Nephron (organoid): ENCODE measurements around the gene ARHGAP32.

Experiments
- H3K27ac Mint-ChIP-seq, 3 experiments: 2 replicates each; pipeline ENCODE4 v1.8.0; 2020; ENCODE audit warnings: mixed read lengths in 3 of 3, mild to moderate bottlenecking in 2 of 3, moderate library complexity in 1 of 3
- H3K27me3 Mint-ChIP-seq: 2 replicates; pipeline ENCODE4 v1.8.0; 2021; ENCODE audit warnings: low read depth, mild to moderate bottlenecking, moderate library complexity, mixed read lengths
- H3K36me3 Mint-ChIP-seq: 2 replicates; pipeline ENCODE4 v1.8.0; 2020; ENCODE audit warnings: low read depth, mixed read lengths
- H3K4me1 Mint-ChIP-seq: 2 replicates; pipeline ENCODE4 v1.8.0; 2020; ENCODE audit warnings: mixed read lengths
- H3K4me3 Mint-ChIP-seq, 3 experiments: 2 replicates each; pipeline ENCODE4 v1.8.0; 2020; ENCODE audit warnings: mild to moderate bottlenecking in 3 of 3, mixed read lengths in 3 of 3, moderate library complexity in 2 of 3
- H3K9me3 Mint-ChIP-seq: 2 replicates; pipeline ENCODE4 v1.8.0; 2020; ENCODE audit warnings: mixed read lengths
- TF ChIP-seq, protein P1 (sequence below), 3 experiments: fragments of 200-600 bp; sonication (generic); IDR thresholded peaks; one replicate each; pipeline ENCODE4 v1.5.0; 2021; ENCODE audit warnings: antibody characterized with exemption in 3 of 3; ENCODE audit not compliant: unreplicated experiment in 3 of 3

Gene ARHGAP32

DNA sequence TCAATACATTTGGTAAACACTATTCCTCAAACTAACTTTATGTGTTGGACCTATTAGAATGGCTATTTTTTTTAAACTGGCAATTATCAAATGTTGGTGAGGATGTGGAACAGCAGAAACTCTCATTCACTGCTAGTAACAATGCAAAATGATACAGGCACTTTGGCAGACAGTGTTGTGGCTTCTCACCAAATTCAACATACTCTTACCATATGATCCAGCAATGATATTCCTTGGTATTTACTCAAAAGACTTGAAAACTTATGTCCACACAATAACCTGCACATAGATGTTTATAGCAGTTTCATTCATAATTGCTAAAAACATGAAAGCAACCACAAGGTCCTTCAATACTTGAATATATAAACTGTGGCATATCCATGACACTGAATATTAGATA lies 136.9 kb downstream of the ARHGAP32 start:
- TF ChIP-seq, protein P1, sequence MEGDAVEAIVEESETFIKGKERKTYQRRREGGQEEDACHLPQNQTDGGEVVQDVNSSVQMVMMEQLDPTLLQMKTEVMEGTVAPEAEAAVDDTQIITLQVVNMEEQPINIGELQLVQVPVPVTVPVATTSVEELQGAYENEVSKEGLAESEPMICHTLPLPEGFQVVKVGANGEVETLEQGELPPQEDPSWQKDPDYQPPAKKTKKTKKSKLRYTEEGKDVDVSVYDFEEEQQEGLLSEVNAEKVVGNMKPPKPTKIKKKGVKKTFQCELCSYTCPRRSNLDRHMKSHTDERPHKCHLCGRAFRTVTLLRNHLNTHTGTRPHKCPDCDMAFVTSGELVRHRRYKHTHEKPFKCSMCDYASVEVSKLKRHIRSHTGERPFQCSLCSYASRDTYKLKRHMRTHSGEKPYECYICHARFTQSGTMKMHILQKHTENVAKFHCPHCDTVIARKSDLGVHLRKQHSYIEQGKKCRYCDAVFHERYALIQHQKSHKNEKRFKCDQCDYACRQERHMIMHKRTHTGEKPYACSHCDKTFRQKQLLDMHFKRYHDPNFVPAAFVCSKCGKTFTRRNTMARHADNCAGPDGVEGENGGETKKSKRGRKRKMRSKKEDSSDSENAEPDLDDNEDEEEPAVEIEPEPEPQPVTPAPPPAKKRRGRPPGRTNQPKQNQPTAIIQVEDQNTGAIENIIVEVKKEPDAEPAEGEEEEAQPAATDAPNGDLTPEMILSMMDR (IDR thresholded peaks at IDR 0.05; ENCODE audit: unreplicated experiment in 3 of 3), result no peak
- Mint-ChIP-seq H3K27ac (no peak overlapping the region), H3K36me3 (peaks cover 18% of the 10 kb centered on the region), H3K4me1 (no peaks in the 10 kb centered on the region), H3K4me3 (no peak overlapping the region), H3K27me3 (no peaks in the 10 kb centered on the region), H3K9me3 (peaks cover 5% of the 10 kb centered on the region)

DNA sequence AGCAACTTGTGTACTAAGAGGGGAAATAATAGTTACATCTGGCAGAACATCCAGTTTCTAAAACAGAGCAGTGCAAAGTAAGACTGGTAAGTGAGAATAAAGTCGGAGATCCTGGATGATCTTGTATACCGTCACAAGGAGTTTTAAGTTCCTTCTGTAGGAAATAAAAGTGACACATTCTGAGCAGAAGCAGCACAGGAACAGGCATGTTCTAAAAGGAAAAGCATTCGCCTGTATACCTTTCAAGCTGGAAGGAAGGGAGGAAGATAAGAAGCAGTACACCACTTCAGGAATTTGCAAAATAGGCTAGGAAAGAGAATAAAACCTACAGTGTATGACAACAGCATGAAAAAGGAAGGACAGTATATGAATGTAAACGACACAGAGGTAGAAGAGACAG lies 143.2 kb downstream of the ARHGAP32 start:
- peaks cover 20% of the 10 kb centered on the region for H3K36me3 Mint-ChIP-seq
- no peaks in the 10 kb centered on the region for H3K4me1 Mint-ChIP-seq
- H3K27ac Mint-ChIP-seq, result no peak overlapping the region
- peaks cover 5% of the 10 kb centered on the region for H3K9me3 Mint-ChIP-seq
- TF ChIP-seq, protein P1 (IDR thresholded peaks at IDR 0.05; ENCODE audit: unreplicated experiment in 3 of 3), result no peak
- no peak overlapping the region for H3K4me3 Mint-ChIP-seq
- H3K27me3 Mint-ChIP-seq, result no peaks in the 10 kb centered on the region

DNA sequence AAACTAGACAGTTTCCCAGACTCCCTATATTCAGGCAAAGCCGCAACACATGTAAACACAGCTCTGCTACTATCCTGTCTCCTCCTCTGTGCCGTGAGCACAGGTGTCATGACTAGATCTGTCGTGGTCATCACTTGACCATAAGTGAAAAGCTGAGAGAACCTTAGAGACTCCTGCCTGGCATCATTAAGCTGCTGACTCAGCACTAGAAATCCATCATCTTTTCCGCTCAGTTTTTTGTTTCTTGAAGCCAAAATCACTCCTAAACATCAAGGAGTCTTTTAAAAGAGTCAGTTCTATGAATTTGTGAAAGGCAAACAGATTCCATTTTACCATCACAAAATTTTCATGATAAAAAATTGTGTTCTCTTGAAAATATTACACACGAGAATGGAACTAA lies 147.0 kb downstream of the ARHGAP32 start:
- no peaks in the 10 kb centered on the region for H3K4me1 Mint-ChIP-seq
- H3K27ac Mint-ChIP-seq, result no peak overlapping the region
- no peaks in the 10 kb centered on the region for H3K9me3 Mint-ChIP-seq
- TF ChIP-seq, protein P1 (IDR thresholded peaks at IDR 0.05; ENCODE audit: unreplicated experiment in 3 of 3), result no peak
- no peak overlapping the region for H3K4me3 Mint-ChIP-seq
- no peaks in the 10 kb centered on the region for H3K27me3 Mint-ChIP-seq
- H3K36me3 Mint-ChIP-seq, result peaks cover 26% of the 10 kb centered on the region

DNA sequence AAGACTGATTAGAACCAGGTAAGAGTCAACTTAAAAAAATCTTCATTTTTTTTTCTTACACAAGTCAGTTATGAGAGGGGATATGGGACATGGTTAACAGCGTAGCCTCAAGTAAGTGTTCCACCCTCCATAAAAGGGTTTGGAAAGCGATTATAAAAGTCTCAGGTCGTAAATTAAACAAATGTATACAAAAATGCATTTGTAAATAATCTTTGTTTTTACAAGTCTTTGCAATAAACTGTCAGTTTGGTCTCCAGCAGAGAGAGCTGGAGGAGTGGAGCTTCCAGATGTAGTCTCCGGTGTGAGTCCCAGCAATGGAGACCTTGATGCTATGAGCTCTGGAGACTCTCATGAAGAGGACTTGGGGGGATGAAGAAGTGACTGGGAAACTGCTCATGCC lies 149.6 kb downstream of the ARHGAP32 start:
- Mint-ChIP-seq H3K27ac (no peak overlapping the region), H3K9me3 (peaks cover 9% of the 10 kb centered on the region), H3K36me3 (peaks cover 43% of the 10 kb centered on the region), H3K4me3 (no peak overlapping the region), H3K4me1 (no peaks in the 10 kb centered on the region), H3K27me3 (no peaks in the 10 kb centered on the region)
- TF ChIP-seq, protein P1 (IDR thresholded peaks at IDR 0.05; ENCODE audit: unreplicated experiment in 3 of 3), result no peak

DNA sequence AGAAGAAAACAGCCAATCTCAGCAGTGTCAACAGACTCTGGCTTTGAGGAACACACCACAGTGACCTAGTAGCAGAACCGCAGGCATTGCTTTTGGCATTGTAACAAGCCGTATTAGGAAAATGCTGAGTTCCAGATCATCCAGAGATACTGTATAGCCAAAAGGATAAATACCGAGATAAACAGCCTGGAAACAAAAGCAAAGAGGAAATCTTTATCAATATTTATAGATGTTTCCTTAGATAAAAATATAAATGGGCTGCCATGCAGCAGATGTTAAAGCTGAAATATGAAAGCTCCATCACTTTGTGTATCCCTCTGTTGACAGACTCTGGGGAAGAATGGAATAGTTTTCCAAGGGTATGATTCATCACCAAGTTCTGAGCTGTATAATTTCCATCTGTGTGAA lies 150.5 kb downstream of the ARHGAP32 start:
- H3K27ac Mint-ChIP-seq, result no peak overlapping the region
- TF ChIP-seq, protein P1 (IDR thresholded peaks at IDR 0.05; ENCODE audit: unreplicated experiment in 3 of 3), result no peak
- peaks cover 41% of the 10 kb centered on the region for H3K36me3 Mint-ChIP-seq
- no peaks in the 10 kb centered on the region for H3K27me3 Mint-ChIP-seq
- no peak overlapping the region for H3K4me3 Mint-ChIP-seq
- H3K4me1 Mint-ChIP-seq, result no peaks in the 10 kb centered on the region
- peaks cover 10% of the 10 kb centered on the region for H3K9me3 Mint-ChIP-seq

DNA sequence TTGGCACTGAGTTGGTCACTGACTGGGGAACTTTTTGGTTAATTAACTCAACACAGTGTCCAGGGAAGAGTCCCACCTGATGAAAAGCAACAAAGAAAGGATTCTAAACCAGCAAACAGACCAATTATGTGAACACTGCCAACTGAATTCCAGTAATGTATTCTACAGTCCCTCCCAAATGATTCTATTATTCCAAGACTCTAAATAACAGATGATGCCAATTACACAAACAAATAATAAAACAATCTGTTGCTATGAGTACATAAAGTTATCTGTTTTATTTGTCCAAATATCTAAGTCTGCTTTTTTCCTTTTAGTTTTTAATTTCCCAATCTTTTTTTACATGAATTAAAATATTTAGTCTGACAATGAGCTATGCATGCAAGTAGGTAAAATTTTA lies 151.2 kb downstream of the ARHGAP32 start:
- TF ChIP-seq, protein P1 (IDR thresholded peaks at IDR 0.05; ENCODE audit: unreplicated experiment in 3 of 3), result no peak
- no peaks in the 10 kb centered on the region for H3K4me1 Mint-ChIP-seq
- H3K9me3 Mint-ChIP-seq, result peaks cover 12% of the 10 kb centered on the region
- no peak overlapping the region for H3K27ac Mint-ChIP-seq
- H3K36me3 Mint-ChIP-seq, result peaks cover 43% of the 10 kb centered on the region
- no peak overlapping the region for H3K4me3 Mint-ChIP-seq
- no peaks in the 10 kb centered on the region for H3K27me3 Mint-ChIP-seq
